Measurements from ENCODE around the gene IPCEF1. TPM values are rescaled to one million over a fixed set of nuclear protein-coding genes. Genes with fewer than 3 reads are reported as not detected.

IPCEF1 gene
- total and polyA plus RNA-seq, 7 donors, result 0.03 to 0.46 (median 0.24) TPM

DNA sequence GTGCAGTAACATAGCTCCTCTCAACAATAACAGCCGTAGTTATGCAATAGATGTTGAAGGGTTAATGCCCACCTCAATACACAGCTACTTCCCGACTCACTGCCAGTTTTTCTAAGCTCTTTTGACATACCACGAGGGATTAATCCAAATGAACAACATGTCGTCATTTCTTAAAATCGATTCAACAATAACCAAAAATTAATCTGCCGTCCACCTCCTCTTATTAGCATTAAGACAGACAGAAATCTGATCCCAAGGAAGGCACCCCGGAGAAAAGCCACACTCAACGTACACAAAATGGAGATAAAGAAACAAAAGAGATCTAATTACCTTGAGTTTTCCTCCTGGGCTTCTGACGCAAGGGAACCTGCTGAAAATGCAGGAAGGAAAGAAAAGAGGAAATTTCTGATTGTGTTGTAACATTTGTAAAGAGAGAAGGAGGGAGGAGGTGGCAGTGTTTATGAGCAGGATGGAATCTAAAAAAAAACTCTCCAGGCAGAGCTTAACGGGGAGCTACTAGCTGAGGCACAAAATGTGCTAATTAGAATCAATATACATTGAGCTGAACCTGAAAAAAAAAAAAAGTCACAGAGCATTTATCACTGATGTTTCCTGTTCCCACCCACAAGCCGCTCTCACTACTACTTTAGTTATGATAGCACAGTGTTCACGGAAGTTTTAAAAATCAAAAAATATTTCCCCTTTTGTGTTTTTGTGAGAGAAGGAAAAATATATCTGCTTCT is 109.3 kb downstream of the IPCEF1 start:
- intact Hi-C loops (cut with DNase I), result no loop called here
- H3K27me3 ChIP-seq (ENCODE audit: insufficient read depth in 3 of 3, low read length in 2 of 3), result peaks cover 0 to 2% (median 0%) of the 10 kb centered on the region in 3 donors
- H3K9me3 ChIP-seq, result no peaks in the 10 kb centered on the region
- H3K4me1 ChIP-seq, result no peaks in the 10 kb centered on the region
- peak overlapping the region; percentile 34 for H3K4me3 ChIP-seq
- no peak overlapping the region for H3K27ac ChIP-seq
- WGBS, 3 donors, result 20 to 24% (median 23%) methylated on average over 12 of the region's 12 CpGs
- no peak for ATAC-seq
- H3K36me3 ChIP-seq (ENCODE audit: insufficient read depth in 1 of 2, low read depth in 1 of 2), result no peaks in the 10 kb centered on the region
- DNase-seq, result no peak
- TF ChIP-seq, protein P1, sequence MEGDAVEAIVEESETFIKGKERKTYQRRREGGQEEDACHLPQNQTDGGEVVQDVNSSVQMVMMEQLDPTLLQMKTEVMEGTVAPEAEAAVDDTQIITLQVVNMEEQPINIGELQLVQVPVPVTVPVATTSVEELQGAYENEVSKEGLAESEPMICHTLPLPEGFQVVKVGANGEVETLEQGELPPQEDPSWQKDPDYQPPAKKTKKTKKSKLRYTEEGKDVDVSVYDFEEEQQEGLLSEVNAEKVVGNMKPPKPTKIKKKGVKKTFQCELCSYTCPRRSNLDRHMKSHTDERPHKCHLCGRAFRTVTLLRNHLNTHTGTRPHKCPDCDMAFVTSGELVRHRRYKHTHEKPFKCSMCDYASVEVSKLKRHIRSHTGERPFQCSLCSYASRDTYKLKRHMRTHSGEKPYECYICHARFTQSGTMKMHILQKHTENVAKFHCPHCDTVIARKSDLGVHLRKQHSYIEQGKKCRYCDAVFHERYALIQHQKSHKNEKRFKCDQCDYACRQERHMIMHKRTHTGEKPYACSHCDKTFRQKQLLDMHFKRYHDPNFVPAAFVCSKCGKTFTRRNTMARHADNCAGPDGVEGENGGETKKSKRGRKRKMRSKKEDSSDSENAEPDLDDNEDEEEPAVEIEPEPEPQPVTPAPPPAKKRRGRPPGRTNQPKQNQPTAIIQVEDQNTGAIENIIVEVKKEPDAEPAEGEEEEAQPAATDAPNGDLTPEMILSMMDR (IDR thresholded peaks at IDR 0.05), result no peak

DNA sequence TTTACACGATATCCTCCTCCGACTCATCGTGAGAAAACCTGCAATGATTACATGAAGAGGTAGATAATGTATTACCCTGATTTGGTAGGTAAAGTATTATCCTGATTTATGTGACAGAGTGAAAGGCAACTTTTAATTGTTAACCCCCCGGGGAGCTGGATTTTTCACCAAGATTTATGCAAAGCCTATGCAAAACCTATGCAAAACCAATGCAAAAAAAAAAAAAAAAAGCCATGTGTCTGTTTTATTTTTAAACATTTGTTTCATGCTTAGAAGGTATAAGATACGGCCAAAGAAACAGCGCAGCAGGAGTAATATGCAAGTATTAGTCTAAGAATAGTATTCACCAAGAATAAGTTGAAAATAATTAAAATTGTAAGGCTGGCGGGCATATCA is 109.9 kb downstream of the IPCEF1 start:
- no peaks in the 10 kb centered on the region for H3K36me3 ChIP-seq (ENCODE audit: insufficient read depth in 1 of 2, low read depth in 1 of 2)
- H3K9me3 ChIP-seq, result no peaks in the 10 kb centered on the region
- H3K27ac ChIP-seq, result no peak overlapping the region
- peaks cover 0 to 2% (median 0%) of the 10 kb centered on the region in 3 donors for H3K27me3 ChIP-seq (ENCODE audit: insufficient read depth in 3 of 3, low read length in 2 of 3)
- ATAC-seq, result no peak
- peak overlapping the region; percentile 34 for H3K4me3 ChIP-seq
- intact Hi-C loops (cut with DNase I), result no loop called here
- TF ChIP-seq, protein P1 (IDR thresholded peaks at IDR 0.05), result no peak
- no peaks in the 10 kb centered on the region for H3K4me1 ChIP-seq
- no peak for DNase-seq
- 77 to 81% (median 78%) methylated on average over 7 of the region's 7 CpGs for WGBS, 3 donors

DNA sequence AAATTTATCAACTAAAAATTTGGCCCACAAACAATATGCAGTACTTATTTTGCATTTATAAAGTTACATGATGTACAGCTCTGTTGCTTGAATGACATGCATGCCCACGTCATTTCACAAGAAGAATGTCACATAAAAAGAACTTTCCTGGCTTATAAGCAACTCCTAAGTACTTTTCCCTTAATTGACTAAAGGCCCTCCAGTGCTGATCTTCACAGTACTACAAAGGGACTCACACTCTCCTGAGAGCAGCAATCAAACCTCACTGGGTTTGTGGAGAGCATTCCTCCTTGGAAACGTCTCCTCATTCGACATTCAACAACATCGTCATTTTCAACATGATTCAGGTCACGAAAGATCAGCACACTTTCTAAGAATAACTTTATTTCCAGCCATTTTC is 111.1 kb downstream of the IPCEF1 start:
- intact Hi-C loops (cut with DNase I), result no loop called here
- TF ChIP-seq, protein P1 (IDR thresholded peaks at IDR 0.05), result no peak
- Histone ChIP-seq H3K36me3 (ENCODE audit: insufficient read depth in 1 of 2, low read depth in 1 of 2) (no peaks in the 10 kb centered on the region), H3K4me1 (no peaks in the 10 kb centered on the region), H3K27ac (no peak overlapping the region), H3K4me3 (no peak overlapping the region), H3K9me3 (no peaks in the 10 kb centered on the region), H3K27me3 (ENCODE audit: insufficient read depth in 3 of 3, low read length in 2 of 3) (peaks cover 0 to 2% (median 0%) of the 10 kb centered on the region in 3 donors)
- DNase-seq (no peak), ATAC-seq (no peak)
- WGBS, 3 donors, result 59 to 62% (median 61%) methylated on average over 5 of the region's 5 CpGs

DNA sequence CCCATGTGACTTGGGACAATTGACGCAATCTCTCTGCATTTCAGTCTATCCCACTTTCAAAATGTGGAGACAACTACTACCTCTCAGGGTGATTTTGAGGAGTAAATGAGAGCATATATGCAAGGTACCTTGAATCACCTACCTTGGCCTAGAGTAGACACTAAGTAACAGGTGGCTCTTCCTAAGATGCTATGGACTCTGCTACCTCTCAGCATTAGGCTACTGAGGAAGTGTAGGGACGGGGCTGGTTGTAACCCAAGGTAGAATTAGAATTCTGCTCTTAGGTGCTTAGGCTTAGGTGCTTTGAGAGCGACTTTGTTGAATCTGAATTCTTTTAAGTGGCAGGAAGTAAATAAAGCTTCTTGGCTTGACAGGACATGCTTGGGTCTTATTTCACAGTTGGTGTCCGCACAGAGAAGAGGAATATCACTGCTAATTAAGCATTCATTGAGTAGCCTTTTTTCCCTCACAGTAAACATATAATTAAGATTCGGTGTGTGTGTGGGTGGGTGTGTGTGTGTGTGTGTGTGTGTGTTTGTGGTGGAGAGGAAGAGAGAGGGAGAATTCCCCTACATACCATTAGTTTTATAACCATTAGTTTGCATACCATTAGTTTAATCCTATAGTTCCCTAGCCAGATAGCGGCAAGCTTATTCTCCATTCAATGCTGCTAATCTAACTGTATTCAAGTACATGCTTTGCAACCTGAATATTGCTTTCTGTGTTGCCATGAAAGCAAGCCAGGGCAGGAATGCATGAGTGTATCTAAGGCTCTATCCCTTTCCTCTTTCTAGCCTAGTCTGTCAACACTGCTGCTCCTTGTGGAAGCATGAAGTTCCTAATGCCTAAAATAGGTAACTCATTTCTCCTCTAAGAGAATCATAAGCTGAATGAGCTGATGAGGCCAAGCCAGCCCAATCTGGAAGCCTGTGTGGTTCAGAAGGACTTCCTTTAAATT is 112.5 kb downstream of the IPCEF1 start:
- no peaks in the 10 kb centered on the region for H3K36me3 ChIP-seq (ENCODE audit: insufficient read depth in 1 of 2, low read depth in 1 of 2)
- no peaks in the 10 kb centered on the region for H3K9me3 ChIP-seq
- ATAC-seq, result no peak
- no peak overlapping the region for H3K27ac ChIP-seq
- TF ChIP-seq, protein P1 (IDR thresholded peaks at IDR 0.05), result no peak
- no peak overlapping the region for H3K4me3 ChIP-seq
- no peak for DNase-seq
- no peaks in the 10 kb centered on the region for H3K4me1 ChIP-seq
- WGBS, 3 donors, result 76 to 85% (median 76%) methylated on average over 6 of the region's 6 CpGs
- peaks cover 0 to 2% (median 0%) of the 10 kb centered on the region in 3 donors for H3K27me3 ChIP-seq (ENCODE audit: insufficient read depth in 3 of 3, low read length in 2 of 3)
- intact Hi-C loops (cut with DNase I), result no loop called here
